GM19239 (cell line): Measurements from ENCODE around the gene ADCY10.
"Not testable (repeated sequence)": the region's sequence is repeated elsewhere in the genome, so short reads cannot be mapped to it uniquely, and the experiment has no call there.

ENCODE experiments used
- DNase-seq: peaks from one replicate; pipeline ENCODE4 v3.0.0; 2011; ENCODE audit warnings: low spot score; ENCODE audit not compliant: insufficient read length
- FAIRE-seq: peaks from 2 replicates; lab custom pipeline; 2011; peaks lifted over from hg19 to GRCh38; lab: Jason Lieb, UNC

The ADCY10 gene

DNA sequence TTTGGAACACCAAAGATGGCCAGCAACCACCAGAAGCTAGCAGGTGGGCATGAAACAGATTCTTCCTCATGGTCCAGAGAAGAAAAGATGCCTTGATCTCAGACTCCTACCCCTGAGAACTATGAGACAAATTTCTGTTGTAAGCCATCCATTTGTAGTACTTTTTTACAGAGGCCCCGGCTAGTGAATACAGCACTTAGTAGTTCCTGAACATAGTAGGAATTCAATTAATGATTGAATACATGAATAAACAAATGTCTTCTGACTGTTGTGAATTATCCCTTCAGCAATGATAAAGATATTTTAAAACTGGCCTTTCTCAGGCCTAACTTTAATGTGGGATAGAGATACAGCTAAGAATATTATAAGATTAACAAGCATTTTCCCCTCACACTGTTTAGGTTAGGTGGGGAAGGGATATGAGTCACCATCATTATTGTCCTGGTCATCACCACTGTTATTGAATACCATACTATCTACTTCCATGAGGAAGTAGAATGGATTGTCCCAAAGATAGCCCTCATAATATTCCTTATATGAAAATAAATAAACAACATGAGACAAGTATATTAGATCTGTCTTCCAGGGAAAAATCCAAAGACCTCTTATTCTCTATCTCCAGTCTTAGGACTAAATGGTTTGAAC, 51.4 kb downstream of the ADCY10 start:
- no peak for FAIRE-seq
- DNase-seq, result no peak

DNA sequence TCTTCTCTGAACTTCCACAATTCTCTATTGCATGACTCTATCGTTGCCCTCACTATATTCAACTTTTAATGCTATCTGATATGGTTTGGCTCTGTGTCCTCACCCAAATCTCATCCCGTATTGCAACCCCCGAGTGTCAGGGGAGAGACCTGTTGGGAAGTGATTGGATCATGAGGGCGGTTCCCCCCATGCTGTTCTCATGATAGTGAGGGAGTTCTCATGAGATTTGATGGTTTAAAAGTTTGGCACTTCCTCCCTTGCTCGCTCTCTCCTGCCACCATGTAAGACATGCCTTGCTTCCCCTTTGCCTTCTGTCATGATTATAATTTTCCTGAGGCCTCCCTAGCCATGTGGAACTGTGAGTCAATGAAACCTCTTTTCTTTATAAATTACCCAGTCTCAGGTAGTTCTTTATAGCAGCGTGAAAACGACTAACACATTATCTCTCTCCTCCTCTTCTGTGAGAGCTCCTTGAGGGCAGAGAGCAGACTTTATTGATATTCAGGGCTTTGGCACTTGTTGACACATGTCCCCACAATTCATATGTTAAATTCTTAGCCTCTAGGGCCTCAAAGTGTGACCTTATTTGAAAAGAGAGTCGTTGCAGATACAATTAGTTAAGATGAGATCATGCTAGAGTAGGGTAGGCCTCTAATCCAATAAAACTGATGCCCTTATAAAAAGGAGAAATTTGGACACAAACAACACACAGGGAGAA, 52.1 kb downstream of the ADCY10 start:
- FAIRE-seq (no peak), DNase-seq (no peak)

DNA sequence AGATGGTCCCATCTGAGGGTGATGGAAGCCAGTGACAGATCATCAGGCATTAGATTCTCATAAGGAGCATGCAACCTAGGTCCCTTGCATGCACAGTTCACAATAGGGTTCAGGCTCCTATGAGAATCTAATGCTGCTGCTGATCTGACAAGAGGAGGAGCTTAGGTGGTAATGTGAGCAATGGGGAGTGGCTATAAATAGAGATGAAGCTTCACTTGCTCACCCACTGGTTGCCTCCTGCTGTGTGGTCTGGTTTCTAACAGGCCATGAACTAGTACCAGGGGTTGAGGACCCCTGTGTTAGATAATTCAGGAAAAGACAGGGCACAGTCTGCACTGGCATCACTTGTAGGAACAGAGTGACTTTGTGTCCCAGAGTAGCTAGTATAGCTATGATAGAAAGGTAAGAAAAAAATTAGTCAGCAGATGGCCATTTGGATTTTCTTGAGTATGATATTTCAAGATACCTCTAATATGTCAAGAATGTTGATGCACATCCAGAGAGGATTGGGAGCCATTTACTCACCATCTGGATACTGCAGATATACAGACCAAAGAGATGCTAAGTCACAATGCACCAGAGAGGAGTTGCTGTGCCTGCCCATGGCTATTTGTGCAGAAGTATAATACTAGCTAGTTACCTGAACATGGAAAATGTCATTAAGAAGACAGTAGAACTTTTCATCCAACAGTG, 53.6 kb downstream of the ADCY10 start:
- no peak for FAIRE-seq
- no peak for DNase-seq

DNA sequence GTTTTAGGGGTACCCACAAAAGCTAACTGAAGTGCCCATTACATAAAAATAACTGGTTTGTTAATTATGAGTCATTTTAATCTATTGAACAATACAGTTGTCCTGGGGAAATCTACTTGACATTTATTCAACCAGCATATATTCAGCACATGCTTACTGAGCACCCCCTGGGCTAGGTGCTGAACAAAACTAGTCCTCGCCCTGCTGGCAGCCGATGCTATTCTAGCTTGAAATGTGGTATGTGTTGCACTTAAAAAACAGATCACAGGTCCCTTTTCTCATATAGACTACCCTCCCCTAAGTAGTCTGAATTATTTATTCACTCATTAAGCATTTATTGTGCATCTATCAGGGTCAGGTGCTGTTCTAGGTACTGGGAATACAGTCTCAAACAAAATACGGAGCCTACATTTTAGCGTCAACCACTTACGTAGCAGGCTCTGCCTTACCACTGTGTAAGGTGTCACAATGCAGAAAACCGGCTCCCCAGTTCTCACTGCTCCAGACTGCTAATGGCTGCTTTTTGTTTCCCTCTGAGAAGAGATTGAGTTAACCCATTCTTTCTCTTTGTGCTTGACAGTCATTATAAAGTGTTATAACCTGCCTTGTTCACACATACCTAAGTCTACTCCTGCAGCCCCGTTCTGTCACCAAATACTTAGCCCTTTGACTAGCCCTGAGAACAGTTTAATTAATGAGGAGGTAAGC, 57.1 kb downstream of the ADCY10 start:
- DNase-seq (no peak), FAIRE-seq (no peak)

DNA sequence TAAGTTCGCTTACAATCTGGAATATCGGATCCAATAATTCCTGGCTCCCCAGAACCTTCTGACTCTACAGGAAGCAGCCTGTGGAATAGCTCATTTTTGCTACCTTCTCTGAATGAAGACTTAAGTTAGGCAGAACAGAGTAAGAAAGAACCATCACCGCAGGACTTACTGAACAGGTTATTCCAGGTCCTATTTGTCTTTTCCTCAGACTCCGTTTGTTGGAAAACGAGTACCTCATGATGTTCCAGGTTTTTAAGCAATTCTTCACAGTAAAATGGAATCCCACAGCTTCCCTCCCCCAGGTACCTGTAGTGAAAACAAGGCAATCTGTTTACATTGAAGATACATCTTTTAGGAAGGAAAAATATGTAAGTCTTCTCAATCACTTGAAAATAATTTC, 59.8 kb downstream of the ADCY10 start:
- no peak for FAIRE-seq
- DNase-seq, result no peak

DNA sequence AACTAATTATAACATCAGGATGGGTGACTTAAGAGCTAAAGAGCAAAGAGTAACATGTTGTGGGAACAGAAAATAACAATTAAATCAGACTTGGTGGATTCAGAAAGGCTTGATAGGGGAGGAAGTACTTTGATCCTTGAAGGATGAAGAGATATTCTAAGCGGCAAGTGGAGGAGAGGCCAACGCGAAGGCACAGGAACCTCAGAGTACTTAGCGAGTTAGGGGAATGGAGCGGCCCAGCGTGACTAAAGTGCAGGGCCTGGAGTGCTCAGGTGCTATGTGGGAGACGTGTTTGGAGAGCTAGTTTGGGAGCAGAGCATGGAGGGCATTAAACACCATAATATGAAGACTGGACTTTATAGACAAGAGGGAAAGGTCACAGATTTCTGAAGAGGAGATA, 64.3 kb downstream of the ADCY10 start:
- no peak for FAIRE-seq
- DNase-seq, result no peak

DNA sequence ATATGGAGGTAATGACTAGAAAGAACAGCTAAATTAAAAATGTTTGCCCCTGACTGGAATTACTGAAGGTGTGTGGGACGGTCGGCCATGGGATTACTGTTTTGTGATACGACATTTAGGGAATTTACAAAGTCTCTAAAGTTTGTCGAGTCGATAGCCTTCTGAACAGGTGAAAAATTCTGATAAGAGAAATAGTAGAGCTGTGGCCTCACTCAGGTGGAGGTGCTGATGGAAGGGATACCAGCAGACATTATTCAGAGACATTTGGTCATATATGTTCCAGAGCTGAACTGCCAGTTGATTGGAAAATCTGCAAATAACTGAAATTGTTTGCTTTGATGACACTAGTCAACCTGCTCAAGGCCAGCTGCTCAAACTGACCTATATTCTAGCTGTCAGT, 71.1 kb downstream of the ADCY10 start:
- DNase-seq (no peak), FAIRE-seq (no peak)

DNA sequence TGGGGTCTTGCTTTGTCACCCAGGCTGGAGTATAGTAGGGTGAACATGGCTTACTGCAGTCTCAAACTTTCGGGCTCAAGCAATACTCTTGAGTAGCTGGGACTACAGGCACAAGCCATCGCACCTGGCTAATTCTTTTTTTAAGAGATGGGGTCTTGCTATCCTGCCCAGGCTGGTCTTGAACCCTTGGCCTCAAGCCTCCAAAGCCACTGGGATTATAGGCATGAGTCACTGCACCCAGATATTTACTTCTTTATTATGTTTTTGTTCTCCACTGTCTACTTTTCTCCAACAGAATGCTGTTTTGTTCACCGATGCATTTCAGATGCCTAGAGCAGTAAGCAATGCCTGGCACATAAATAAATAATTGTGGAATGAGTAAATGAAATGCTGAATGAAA, 72.4 kb downstream of the ADCY10 start:
- no peak for FAIRE-seq

DNA sequence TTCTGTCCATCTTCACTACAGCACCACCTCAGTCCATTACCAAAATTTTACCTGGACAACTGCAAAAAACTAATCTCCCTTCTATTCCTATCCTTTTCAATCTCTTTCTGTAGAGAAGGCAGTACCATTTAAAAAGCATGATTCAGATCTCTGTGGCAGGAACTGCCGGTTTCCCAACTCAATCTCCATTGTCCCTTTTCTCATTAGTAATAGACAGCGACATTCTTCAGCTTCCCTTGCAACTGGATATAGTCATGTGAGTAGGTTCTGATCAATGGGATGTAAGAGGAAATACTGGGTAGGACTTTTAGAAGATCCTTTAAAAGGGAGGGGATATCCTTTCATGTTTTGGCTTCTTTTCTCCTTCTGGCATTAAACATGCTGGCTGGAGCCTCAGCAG, 74.9 kb downstream of the ADCY10 start:
- DNase-seq, result no peak
- no peak for FAIRE-seq

More for the DNA sequence above, 72.4 kb downstream of the ADCY10 start:
- DNase-seq, result no peak

DNA sequence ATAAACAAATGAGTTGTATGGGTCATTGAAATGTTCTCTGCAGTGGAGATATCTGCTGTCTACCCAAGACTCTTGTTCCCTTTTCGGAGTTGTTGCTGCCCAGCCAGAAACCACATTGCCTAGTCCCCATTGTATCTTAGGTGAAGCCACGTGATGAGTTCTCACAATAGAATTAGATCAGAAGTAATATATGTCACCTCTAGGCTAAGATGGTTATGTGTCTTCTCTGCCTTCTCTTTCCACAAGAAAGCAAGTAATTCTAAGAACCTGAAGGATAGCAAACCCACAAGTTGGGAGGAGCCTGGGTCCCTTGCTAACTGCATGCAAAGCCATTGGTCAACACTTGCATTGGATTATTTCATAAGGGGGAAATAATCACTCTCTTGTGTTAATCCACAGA, 76.6 kb downstream of the ADCY10 start:
- FAIRE-seq (no peak), DNase-seq (no peak)

DNA sequence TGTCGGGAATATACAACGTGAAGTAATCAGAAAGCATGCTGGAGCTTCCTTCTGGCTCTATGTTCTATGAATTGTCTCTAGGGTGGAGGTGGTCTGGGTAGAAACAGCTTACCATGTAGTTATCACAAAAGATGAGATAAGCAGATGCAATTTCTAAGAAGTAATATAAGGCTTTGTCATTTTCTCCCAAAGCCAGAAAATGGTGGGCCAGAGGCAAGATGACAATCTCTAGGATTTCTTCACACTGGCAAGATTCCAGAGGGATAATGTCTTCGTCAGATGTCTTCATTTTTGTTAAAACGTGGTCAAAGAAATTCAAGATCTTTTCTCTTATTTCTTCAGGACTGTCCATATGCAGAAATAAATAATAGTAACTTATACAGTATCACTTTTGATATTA, 77.7 kb downstream of the ADCY10 start:
- DNase-seq, result no peak
- FAIRE-seq, result no peak

DNA sequence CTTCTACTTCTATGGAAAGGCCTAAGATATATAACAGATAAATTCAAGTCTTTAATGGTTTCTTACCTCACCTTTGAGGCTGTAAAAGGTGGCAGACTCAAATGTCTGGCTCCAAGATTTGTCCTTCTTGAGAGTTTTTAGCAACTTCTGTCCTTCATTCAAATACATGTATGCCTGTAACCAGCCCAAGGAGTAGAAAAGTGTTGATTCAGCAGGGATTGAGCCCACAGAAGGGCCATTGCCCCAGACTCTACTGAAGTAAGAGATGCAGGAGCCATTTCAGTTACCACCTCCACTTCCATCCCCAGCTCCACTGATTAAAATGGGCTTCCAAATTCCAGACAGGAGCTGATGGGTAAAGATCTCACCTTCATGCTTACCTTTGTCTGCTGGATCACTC, 80.0 kb downstream of the ADCY10 start:
- no peak for FAIRE-seq
- DNase-seq, result no peak

DNA sequence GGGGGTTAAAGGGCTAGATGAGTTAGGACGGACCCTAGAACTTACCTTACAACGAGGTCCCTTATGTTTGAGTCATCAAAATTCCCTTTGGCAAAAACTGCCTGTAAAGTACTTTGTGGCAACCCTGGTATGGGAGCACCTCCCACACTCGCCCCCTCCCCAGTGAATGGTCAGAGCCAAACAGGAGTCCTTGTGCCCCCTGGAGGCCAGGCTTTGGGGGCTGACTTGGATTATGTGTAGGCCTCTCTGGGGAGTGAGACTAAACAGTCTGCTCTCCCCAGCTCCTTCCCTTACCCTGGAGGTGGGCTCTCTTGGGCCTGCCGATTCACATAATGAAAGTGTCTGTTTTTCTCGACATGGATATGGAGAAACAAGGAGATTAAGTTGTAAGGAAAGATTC, 81.2 kb downstream of the ADCY10 start:
- DNase-seq (no peak), FAIRE-seq (no peak)

DNA sequence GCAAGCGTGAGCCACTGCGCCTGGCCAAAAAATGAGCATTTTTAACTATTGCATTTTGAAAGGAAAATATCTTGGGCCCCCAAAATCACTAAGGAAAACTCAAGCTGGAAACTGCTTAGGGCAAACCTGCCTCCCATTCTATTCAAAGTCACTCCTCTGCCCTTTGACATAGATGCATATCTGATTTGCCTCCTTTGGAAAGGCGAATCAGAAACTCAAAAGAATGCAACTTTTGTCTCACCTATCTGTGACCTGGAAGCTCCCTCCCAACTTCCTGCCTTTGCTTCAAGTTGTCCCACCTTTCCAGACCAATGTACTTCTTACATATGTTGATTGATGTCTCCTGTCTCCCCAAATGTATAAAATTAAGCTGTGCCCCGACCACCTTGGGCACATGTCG, 83.3 kb downstream of the ADCY10 start:
- not testable (repeated sequence) for DNase-seq, FAIRE-seq

DNA sequence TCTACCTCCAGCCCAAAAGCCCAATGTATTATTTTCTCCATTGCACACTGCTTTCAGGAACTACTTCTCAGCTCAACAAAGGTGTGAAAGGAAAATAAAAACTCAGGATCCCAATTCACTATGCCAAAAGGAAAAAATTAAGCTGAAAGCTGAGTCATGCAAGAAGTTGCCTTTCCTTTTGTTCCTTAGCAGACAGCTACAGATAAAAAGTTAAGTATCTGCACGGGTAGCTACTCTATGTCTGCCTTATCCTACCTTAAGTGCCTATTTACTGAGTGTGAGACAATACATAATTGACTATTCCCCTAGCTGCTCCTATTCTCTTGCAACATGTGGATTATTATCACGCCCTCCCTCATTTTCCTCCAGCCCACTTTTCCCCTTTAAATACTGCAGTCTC, 84.1 kb downstream of the ADCY10 start:
- FAIRE-seq (no peak), DNase-seq (no peak)

DNA sequence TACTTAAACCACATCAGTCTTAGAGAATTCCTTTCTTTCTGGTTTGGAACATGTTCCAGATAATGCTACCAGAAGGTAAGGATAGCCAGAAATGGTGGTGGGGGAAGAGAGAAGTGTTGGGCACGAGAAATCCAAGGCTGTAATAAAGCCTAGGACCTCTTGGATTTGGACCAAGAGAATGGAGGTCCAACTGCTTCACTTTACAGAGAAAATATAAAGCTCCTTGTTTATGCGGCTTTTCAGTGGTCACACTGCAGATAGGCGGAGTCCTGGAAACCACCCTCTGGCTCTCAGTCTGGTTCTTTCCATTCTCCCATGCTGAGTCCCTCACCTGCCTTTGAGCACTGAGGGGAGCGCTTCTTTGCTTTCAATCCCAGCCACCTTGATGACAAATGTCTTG, 87.8 kb downstream of the ADCY10 start:
- DNase-seq (no peak), FAIRE-seq (no peak)

DNA sequence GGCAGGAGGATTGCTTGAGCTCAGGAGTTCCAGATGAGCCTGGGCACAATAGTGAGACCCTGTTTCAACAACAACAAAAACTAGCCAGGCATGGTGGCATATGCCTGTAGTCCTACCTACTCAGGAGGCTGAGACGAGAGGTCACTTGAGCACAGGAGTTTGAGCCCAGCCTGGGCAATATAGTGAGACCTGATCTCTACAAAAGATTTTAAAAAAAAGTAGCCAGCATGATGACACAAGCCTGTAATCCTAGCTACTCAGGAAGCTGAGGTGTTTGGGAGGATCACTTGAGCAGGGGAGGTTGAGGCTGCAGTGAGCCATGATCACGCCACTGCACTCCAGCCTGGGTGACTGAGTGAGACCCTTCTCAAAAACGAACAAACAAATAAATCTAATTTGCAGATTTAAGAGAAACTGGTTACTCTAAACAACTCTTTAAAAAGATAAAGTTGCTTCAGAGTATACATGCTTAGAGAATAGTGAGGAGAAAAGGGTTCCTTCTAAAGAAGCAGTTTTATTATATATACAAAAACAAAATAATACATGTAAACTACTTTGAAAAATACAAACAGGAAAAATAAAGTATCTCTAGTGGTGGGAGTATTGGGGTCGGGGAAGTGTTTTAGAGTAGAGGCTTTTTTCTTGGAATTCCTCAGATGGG, 88.4 kb downstream of the ADCY10 start:
- FAIRE-seq (no peak), DNase-seq (no peak)

DNA sequence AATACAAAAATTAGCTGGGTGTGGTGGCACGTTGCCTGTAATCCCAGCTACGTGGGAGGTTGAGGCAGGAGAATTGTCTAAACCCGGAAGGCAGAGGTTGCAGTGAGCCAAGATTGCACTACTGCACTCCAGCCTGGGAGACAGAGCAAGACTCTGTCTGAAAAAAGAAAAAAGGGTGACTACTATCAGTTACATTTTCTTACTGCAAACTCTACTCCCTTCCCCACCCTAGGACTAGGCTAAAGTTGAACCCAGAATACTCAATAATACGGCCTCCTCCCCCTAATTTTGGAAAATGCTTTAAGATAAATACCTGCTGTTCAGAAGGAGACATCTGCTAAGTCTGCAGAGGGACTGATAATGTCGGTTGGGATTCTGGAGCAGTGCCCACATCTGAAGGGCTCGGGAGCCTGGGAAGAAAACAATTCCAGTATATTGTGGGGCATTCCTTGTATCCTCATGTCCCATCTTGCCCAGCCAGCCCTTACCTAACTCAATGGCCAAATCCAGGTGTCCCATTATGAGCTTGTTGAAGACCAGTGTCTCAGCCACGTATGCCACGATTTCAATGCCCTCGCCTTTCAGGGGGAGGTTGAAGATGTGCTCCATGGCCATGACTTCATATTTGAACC, 89.7 kb downstream of the ADCY10 start:
- FAIRE-seq (no peak), DNase-seq (no peak)

DNA sequence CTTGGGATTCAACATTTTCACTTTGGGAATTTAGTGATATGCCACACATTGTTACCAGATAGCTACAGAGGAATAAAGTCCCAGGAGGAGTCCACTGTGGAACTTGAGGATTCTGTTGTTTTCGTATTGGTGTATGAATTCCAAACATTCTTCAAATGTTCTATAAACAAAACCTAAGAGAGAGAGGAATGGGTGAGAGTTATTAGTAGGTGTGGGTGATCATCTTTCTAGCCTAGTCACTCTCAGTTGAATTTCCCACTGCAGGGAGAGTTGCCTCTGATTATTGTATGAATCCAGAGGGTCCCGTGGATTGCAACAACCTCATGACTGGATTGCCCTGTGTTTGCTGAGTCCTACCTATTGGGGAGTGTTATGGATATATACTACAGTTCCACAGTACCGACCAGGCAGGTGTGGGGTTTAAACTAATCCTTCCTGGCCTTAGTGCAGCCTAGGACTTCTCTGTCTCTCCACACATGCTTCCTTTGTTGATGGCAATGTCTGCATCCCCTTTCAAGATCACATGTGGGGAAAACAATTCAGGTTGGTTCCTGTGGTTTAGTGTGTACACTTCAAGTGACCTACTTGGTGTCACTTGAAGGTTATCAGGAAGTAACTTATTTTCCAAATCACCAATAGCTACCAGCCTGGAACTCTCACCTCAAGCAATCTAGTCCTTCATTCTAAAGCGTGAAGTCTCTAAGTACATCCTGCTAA, 91.8 kb downstream of the ADCY10 start:
- DNase-seq, result no peak
- no peak for FAIRE-seq

DNA sequence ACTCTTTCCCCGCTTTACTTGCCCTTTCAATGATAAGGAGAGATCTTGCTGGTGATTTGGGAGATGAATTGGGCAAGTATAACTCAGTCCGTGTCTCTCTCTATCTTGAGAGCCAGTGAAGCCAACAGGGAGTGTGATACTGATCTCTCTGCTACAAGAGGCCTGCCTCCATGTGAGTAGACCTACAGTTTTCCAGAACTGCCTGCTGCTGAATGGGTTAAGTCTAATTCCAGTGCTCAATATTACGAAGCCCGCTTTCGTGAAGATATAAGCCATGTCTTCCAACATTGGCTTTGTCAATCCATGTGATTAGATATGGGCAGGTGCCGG, 92.6 kb downstream of the ADCY10 start:
- DNase-seq, result no peak
- no peak for FAIRE-seq
